UCSD-AML1 (cell line): ENCODE data around the gene STEAP3.
"Not testable (repeated sequence)": the region's sequence is repeated elsewhere in the genome, so short reads cannot be mapped to it uniquely, and the experiment has no call there.

Source experiments
- DNase-seq: peaks from one replicate; lab custom pipeline; 2025; ENCODE audit not compliant: unreplicated experiment; lab: John Stamatoyannopoulos, UW

STEAP3 gene

DNA sequence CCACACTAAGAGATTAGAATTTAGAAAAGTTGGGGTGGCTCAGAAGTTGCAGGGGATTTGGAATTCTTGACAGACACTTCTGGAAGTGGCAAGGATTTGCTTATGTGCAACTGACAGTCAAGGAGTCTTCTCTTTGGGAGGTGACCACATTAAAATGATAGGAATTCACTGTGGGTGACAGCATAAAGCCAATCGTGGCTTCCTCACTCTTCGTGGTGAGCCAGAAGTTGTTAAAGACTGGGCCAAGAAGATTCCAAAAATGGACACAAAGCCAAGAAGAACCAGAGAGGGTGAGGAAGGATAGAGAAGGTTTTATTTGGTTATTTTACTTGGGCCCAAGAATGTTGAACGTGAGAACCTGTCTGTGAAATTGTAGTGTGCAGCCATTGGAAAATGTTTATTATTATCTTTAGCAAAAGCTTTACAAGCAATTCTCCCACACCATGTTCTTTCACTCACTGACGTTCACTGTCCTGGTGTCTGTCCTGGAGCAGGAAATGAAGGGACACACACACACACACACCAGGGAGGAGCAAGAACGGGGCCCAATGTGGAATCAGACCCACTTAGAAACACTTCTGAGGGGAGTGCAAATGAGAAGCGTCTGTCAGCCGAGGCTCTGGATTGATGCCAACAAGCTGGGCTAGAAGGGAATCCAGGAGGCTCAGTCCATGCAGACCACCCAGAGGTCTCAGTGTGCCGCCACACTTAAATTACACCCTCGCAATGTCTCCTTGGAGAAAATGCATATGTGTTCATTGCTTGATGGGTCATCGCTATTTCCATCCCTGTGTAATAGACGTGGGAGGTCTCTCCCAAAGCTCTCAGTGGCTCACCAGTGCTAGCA lies 37.2 kb downstream of the STEAP3 start:
- DNase-seq = no peak

DNA sequence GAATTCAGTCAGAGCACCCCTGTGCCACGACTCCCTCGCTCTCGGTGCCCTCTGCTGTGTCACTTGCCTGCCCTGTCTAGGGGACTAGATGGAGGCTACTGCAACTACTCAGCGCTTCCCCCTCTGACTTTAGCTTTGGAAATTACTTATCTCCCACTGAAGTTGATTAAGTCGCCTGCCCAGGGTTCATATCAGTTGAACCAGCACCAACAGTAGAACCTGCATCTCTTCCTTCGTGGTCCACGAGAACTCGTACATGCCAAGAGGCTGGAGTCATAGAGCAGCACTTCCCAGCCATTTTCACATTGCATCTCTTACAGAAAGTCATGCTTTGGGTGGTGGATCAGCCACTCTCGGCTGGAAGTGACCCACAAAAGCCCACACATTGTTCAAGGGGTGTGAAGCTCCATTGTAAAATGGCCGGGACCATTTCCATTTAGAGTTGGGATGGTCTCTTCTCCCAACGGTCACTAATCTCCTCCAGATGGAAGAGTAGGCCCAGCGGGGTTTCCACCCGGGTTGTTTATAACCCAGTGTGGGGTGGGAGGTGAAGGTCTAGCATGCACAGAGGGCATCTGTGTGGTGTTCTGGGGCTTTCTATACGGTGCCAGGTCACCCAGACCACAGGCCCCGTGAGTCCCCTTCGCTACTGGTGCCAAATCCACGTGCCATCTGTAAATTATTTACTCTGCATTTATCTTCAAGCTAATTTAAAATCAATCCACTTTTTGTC lies 38.0 kb downstream of the STEAP3 start:
- no peak for DNase-seq

DNA sequence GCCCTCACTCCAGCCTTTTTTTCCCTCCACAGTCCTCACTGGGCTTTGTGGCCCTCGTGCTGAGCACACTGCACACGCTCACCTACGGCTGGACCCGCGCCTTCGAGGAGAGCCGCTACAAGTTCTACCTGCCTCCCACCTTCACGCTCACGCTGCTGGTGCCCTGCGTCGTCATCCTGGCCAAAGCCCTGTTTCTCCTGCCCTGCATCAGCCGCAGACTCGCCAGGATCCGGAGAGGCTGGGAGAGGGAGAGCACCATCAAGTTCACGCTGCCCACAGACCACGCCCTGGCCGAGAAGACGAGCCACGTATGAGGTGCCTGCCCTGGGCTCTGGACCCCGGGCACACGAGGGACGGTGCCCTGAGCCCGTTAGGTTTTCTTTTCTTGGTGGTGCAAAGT lies 39.4 kb downstream of the STEAP3 start:
- DNase-seq = no peak

- DNase-seq = peak; percentile 22
Measured at GRCh38 chr2:119263656-119264055, 40.0 kb downstream of the STEAP3 start.

GRCh38 chr2:119264781-119265692 lies 41.4 kb downstream of the STEAP3 start:
- peak; percentile 34 for DNase-seq

- DNase-seq = no peak
Measured at GRCh38 chr2:119265693-119266066, 42.0 kb downstream of the STEAP3 start.

GRCh38 chr2:119266091-119266589 lies 42.5 kb downstream of the STEAP3 start:
- no peak for DNase-seq

- no peak for DNase-seq
Measured at GRCh38 chr2:119267604-119268003, 44.0 kb downstream of the STEAP3 start.

GRCh38 chr2:119276864-119277263 lies 53.2 kb downstream of the STEAP3 start:
- DNase-seq = no peak

- not testable (repeated sequence) for DNase-seq
Measured at GRCh38 chr2:119278385-119278784, 54.8 kb downstream of the STEAP3 start.

- no peak for DNase-seq
Measured at GRCh38 chr2:119278946-119279345, 55.3 kb downstream of the STEAP3 start.

- DNase-seq = no peak
Measured at GRCh38 chr2:119279666-119280065, 56.0 kb downstream of the STEAP3 start.

DNA sequence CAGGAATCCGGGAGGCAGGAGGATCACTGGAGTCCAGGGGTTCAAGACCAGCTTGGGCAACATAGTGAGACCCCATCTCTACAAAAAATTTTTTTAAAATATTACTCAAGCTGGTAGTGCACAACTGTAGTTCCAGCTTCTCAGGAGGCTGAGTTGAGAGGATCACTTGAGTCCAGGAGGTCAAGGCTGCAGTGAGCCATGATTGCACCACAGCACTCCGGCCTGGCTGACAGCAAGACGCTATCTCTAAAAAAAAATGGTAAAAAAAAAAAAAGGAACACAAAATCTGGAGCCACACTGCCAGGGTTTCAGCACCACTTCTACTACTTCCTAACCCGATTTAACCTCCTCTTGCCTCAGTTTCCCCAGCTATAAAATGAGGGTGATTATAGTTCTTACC lies 57.0 kb downstream of the STEAP3 start:
- no peak for DNase-seq

DNA sequence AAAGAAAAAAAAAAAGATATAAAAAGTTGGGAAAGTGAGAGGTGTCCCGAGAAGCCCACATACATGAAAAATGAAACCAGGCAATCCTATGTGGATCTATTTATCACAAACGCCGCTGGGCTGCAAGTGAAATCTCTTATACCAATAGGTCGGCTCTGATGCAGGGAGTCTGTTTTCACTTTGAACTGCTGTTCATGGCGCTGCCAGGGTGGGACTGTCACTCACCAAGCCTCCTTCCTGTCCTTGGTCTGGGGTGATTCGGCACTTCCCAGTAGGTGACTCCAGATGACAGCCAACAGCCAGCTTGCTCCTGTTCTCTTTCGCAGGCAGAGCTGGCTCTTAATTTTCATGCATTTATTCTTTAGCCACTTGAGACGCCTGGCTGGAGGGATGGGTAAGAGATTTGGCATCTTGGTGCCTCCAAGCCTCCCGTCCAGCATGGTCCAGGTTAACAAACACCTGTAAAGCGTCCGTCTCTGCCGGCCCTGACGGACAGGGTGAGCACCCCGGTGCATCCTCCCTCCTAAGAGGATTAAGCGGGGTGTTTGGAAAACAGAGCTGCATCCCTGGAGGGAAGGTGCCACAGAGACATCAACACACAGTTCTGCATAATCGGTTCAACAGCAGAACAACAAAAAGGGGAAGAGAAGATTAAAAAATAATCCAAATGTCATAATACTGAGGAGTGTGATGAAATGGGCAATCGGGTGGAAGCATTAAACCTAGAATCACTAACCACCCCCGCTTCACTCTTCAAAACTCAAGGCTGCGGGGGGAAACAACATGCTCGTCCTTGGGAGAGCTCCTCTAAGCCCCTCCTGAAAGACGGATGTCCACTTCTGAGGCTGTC lies 58.7 kb downstream of the STEAP3 start:
- DNase-seq = no peak

GRCh38 chr2:119282996-119283511 lies 59.4 kb downstream of the STEAP3 start:
- DNase-seq = no peak

DNA sequence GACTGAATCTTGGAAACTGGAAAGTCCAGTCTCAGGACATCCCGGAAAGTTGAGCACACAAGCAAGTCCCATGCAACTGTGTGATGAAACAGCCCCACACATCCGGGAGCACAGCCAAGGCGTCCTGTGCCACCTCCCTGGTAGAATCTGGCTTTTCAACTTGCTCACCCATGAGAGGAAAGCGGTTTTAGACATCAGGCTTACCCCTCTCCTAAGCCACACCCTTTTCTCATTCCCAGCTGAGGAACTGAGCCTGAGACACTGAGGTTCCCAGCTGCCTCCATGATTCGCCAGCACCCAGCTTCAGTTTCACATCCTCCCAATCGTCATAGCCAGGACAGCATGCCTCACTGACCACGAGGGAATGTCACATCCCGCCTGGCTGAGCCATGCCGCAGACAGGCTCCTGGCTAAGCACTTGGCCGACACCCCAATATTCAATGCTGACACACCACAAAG lies 60.3 kb downstream of the STEAP3 start:
- no peak for DNase-seq

GRCh38 chr2:119286661-119287060 lies 63.0 kb downstream of the STEAP3 start:
- DNase-seq = no peak

DNA sequence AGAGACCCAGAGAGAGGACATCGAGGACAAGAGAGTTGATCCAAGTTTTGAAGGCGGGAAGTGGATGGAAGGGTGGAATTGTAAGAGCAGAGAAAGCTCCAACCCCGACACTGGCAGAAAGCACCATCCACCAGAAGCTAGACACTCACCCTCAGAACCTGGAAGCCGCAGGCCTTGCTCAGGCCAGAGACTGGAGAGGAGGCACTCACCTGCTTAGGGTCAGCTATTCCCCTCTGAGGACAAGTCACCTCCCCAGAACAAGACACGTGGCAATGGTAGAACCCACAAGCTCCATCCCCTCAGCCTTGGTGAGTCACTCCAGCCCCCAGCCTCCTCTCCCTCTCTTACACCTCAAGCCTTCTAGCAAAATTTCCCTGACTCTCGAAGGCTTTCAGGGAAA lies 64.9 kb downstream of the STEAP3 start:
- no peak for DNase-seq

DNA sequence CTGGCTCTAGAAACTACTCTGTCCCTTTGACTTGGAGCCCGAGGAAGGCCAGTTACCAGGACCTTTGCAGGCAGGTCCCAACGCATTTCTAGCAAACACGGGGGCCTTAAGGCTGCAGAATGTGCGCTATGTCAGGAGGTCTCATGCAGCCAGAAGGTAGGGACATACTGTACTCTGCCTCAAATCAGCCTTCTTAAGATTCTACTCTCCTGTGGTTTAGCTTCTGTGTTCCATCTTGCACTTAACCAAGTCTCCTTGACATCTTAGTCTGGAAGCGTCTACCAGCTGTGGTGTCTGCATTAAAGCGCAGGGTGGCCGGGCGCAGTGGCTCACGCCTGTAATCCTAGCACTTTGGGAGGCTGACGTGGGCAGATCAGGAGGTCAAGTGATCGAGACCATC lies 65.5 kb downstream of the STEAP3 start:
- DNase-seq = no peak

DNA sequence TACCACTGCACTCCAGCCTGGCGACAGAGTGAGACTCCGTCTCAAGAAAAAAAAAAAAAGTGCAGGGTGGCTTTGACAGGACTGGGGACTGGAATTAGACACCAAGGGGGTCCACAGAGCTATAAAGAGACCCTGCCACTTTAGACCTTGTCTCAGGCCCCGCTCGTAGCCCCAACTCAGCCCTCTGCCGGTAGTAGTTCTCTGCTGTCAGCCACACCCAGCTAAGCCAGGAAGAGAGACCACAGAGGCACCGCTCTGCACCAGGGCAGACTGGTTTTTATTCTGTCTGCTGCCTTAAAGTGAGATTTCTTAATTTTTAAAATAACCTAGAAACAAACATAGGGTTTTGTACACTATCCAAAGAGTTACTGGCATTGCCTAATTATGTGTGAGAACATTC lies 66.0 kb downstream of the STEAP3 start:
- DNase-seq = no peak
